Measurements from ENCODE around the gene MTHFD1. TPM values are rescaled to one million over a fixed set of nuclear protein-coding genes. Genes with fewer than 3 reads are reported as not detected.
A peak's percentile ranks its signal among the peaks of the same experiment; 100 is the strongest.

The MTHFD1 gene
- polyA plus RNA-seq, 1 of the 3 experiments (the other 2 are of a cell fraction), result 31.0 TPM

DNA sequence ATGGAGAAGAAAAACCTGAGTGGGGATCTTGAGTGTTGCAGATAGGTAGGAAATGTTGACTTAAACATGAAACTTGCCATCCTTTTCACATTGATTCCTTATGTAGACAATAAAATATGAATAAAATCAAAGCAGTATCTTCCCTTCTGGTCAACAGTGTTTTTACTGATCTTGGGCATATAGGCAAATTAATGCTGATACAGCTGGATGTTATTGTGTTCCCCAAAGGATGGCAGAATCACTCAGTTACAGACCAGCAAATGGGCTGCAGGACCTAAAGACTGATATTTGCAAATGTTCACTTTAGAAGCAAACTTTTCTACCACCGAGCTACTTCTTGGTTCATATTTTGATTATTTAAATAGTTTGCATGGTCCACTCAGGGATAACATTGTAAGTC is 33.9 kb downstream of the MTHFD1 start (continued):
- TF ChIP-seq EZH2phosphoT487 (IDR thresholded peaks at IDR 0.05; ENCODE audit: borderline replicate concordance, low read depth) (no peak), NFIC (IDR thresholded peaks at IDR 0.05; ENCODE audit: borderline replicate concordance) (no peak)

DNA sequence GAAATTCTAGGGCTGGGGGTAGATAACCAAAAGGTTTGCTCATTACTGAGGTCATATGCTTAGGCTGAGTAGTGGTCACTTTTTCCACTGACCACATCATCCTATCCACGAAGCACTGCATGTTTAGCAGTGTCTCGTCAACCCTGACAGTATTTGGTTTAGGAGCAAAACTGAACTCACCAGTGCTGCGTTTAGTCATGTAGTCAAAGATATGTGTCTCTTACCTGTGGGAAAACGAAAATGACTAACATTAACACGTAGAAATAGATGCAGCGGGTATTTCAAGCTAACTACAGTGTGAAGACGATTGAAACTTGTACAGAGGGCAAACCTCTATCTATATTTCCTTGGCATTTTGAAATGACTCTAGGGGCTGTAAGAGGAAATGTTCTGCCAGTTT is 34.6 kb downstream of the MTHFD1 start:
- Histone ChIP-seq H2AFZ (ENCODE audit: low read depth) (no peak overlapping the region), H3K4me2 (no peak overlapping the region), H3K36me3 (replicated peaks in 1 of 2; ENCODE audit: control insufficient read depth in 1 of 2, insufficient read depth in 2 of 2, low read length in 1 of 2) (peaks cover 14 to 21% of the 10 kb centered on the region in 2 experiments), H3K79me2 (ENCODE audit: insufficient read depth) (no peaks in the 10 kb centered on the region; the same call in 1 of the 2 replicates), H3K27ac (ENCODE audit: low read depth in 2 of 2, low read length in 1 of 2) (no peak overlapping the region), H3K4me1 (ENCODE audit: control insufficient read depth in 1 of 2, insufficient read depth in 2 of 2, low read depth in 1 of 2, low read length in 1 of 2) (peaks cover 0 to 10% of the 10 kb centered on the region in 2 experiments; a peak in 2 of 4 replicates), H3K4me3 (ENCODE audit: low read depth in 2 of 2, low read length in 1 of 2) (no peak overlapping the region), H3K27me3 (ENCODE audit: insufficient read depth) (no peaks in the 10 kb centered on the region), H3K9me3 (no peaks in the 10 kb centered on the region), H3K9ac (no peak overlapping the region), H3K9me2 (no peaks in the 10 kb centered on the region), H4K20me1 (ENCODE audit: insufficient read depth) (no peaks in the 10 kb centered on the region), H3F3A (replicated peaks; ENCODE audit: insufficient read depth) (peaks cover 17% of the 10 kb centered on the region)
- no peak for TF ChIP-seq MEF2A (IDR thresholded peaks at IDR 0.05; ENCODE audit: borderline replicate concordance, low read depth)
- no peak for TF ChIP-seq RAD21 (IDR thresholded peaks at IDR 0.05; ENCODE audit: low read length)
- TF ChIP-seq CHD2 (IDR thresholded peaks at IDR 0.05; ENCODE audit: low read length, partially characterized antibody), result no peak
- TF ChIP-seq SIN3A (IDR thresholded peaks at IDR 0.05; ENCODE audit: borderline replicate concordance, low read depth, low read length), result no peak
- TF ChIP-seq RCOR1 (IDR thresholded peaks at IDR 0.05; ENCODE audit: low read length), result no peak
- TF ChIP-seq NRF1 (IDR thresholded peaks at IDR 0.05; ENCODE audit: low read depth, low read length), result no peak
- TF ChIP-seq NFIC (IDR thresholded peaks at IDR 0.05; ENCODE audit: borderline replicate concordance), result no peak
- ChIA-PET POLR2A (no interaction called here), CTCF (interaction anchor here (1.2 to 1.3 kb wide), 2 partner anchors 9 to 88 kb away, joined by 3 to 5 read pairs; no protein-coding TSS in a partner anchor)
- 94% methylated on average over 7 of the region's 7 CpGs for WGBS (ENCODE audit: low lambda C conversion rate)
- DNase-seq, result no peak

DNA sequence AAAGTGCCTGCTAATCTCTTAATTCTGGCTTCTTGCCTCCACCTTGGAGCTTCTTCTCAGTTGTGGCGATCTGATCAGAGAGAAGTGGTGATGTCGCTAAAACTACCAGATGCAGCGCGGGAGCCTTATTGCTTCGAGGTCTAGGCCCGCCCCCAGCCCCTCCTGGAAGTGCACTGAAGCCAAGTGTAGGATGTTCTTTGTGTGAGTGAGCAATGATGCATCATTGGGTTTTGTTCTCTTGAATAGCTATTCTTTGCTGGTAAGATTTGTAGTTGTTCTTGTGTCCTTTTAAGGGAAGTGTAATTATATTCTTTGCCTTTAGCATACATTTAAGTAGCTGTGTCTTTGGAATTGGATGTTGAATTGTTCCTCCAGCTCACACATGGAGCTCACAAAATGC is 35.8 kb downstream of the MTHFD1 start:
- no peak overlapping the region for H2AFZ ChIP-seq (ENCODE audit: low read depth)
- DNase-seq, result no peak

More for the DNA sequence above, 35.8 kb downstream of the MTHFD1 start:
- ChIA-PET CTCF (interaction anchor here (0.8 to 1.6 kb wide), 4 partner anchors 8 to 87 kb away, joined by 3 to 5 read pairs (median 4); no protein-coding TSS in a partner anchor), POLR2A (no interaction called here)
- Histone ChIP-seq H3K36me3 (replicated peaks in 1 of 2; ENCODE audit: control insufficient read depth in 1 of 2, insufficient read depth in 2 of 2, low read length in 1 of 2) (peaks cover 17 to 22% of the 10 kb centered on the region in 2 experiments), H3K4me1 (ENCODE audit: control insufficient read depth in 1 of 2, insufficient read depth in 2 of 2, low read depth in 1 of 2, low read length in 1 of 2) (peaks cover 0 to 10% of the 10 kb centered on the region in 2 experiments; a peak in 2 of 4 replicates), H3K4me2 (no peak overlapping the region), H3F3A (replicated peaks; ENCODE audit: insufficient read depth) (peaks cover 17% of the 10 kb centered on the region), H3K27me3 (ENCODE audit: insufficient read depth) (no peaks in the 10 kb centered on the region), H3K79me2 (ENCODE audit: insufficient read depth) (no peaks in the 10 kb centered on the region; the same call in 1 of the 2 replicates), H3K9me3 (no peaks in the 10 kb centered on the region), H4K20me1 (ENCODE audit: insufficient read depth) (no peaks in the 10 kb centered on the region), H3K4me3 (ENCODE audit: low read depth in 2 of 2, low read length in 1 of 2) (no peak overlapping the region), H3K27ac (ENCODE audit: low read depth in 2 of 2, low read length in 1 of 2) (0 out of 4 replicates have a peak overlapping the region, but pooled peaks of 1 of the 2 experiments have one; percentile 7), H3K9ac (no peak overlapping the region), H3K9me2 (no peaks in the 10 kb centered on the region)
- TF ChIP-seq RAD21 (IDR thresholded peaks at IDR 0.05; ENCODE audit: low read length), result no peak
- no peak for TF ChIP-seq CHD2 (IDR thresholded peaks at IDR 0.05; ENCODE audit: low read length, partially characterized antibody)
- TF ChIP-seq EZH2phosphoT487 (IDR thresholded peaks at IDR 0.05; ENCODE audit: borderline replicate concordance, low read depth), result no peak
- no peak for TF ChIP-seq JUND (IDR thresholded peaks at IDR 0.05)
- no peak for TF ChIP-seq SMC3 (IDR thresholded peaks at IDR 0.05; ENCODE audit: low read depth, low read length)
- 92% methylated on average over 6 of the region's 6 CpGs for WGBS (ENCODE audit: low lambda C conversion rate)

All from SK-N-SH (cell line).